Lower leg skin (tissue), 3 donors: ENCODE results near the gene LGALS12.

ENCODE experiments used
- POLR2A ChIP-seq, 2 donors: fragments of 450-650 bp; IDR thresholded peaks; one replicate each; pipeline ENCODE4 v1.6.1; 2016 to 2017; ENCODE audit warnings: antibody characterized with exemption in 2 of 2, mild to moderate bottlenecking in 1 of 2, moderate library complexity in 1 of 2
- TF ChIP-seq, protein P1 (sequence below), 3 donors: fragments of 450-650 bp; IDR thresholded peaks; one replicate each; pipeline ENCODE4 v1.5.1; 2016; ENCODE audit warnings: antibody characterized with exemption in 3 of 3, mild to moderate bottlenecking in 3 of 3, moderate library complexity in 2 of 3

DNA sequence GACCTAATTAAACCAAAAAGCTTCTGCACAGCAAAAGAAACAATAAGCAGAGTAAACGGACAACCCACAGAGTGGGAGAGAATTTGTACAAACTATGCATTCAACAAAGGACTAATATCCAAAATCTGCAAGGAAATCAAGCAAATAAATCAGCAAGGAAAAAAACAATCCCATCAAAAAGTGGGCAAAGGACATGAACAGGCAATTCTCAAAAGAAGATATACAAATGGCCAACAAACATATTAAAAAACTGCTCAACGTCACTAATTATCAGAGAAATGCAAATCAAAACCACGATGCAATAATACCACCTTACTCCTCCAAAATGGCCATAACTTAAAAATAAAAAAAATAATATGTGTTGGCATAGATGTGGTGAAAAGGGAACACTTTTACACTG lies 20.1 kb upstream of the LGALS12 start:
- TF ChIP-seq, protein P1, sequence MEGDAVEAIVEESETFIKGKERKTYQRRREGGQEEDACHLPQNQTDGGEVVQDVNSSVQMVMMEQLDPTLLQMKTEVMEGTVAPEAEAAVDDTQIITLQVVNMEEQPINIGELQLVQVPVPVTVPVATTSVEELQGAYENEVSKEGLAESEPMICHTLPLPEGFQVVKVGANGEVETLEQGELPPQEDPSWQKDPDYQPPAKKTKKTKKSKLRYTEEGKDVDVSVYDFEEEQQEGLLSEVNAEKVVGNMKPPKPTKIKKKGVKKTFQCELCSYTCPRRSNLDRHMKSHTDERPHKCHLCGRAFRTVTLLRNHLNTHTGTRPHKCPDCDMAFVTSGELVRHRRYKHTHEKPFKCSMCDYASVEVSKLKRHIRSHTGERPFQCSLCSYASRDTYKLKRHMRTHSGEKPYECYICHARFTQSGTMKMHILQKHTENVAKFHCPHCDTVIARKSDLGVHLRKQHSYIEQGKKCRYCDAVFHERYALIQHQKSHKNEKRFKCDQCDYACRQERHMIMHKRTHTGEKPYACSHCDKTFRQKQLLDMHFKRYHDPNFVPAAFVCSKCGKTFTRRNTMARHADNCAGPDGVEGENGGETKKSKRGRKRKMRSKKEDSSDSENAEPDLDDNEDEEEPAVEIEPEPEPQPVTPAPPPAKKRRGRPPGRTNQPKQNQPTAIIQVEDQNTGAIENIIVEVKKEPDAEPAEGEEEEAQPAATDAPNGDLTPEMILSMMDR (IDR thresholded peaks at IDR 0.05) = no peak
- TF ChIP-seq POLR2A (IDR thresholded peaks at IDR 0.05) = no peak
